Uterus (tissue), 2 donors: Measurements from ENCODE around the gene CXCL11.

Experiments
- POLR2A ChIP-seq, 2 donors: fragments of 450-650 bp; IDR thresholded peaks; one replicate each; pipeline ENCODE4 v1.6.1; 2016; ENCODE audit warnings: antibody characterized with exemption in 2 of 2, mild to moderate bottlenecking in 1 of 2, moderate library complexity in 1 of 2
- TF ChIP-seq, protein P1 (sequence below), 4 experiments: fragments of 200-600 bp in 2 of 4; fragments of 450-650 bp in 2 of 4; sonication (generic) in 2 of 4; IDR thresholded peaks; one replicate each; pipeline ENCODE4 v1.5.1; 2016 to 2019; ENCODE audit warnings: antibody characterized with exemption in 4 of 4, mild to moderate bottlenecking in 2 of 4, moderate library complexity in 1 of 4

DNA sequence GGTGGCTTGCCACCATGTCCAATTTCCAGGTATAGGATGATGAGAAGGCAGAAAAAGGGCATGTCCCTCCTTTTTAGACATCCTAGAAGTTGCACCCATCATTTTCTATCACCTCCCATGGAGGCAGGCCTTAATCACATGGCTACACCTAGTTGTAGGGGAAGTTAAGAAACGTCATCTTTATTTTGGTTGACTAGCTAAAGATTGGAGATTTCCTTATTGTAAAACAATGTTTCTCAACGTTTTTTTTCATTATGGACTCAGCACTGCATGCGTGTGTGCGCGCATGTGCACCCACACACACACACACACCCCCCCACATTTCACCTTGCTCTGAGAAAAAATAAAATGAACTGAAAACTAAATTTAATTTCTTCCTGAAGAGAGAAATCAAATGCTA is 26.6 kb downstream of the CXCL11 start:
- TF ChIP-seq, protein P1, sequence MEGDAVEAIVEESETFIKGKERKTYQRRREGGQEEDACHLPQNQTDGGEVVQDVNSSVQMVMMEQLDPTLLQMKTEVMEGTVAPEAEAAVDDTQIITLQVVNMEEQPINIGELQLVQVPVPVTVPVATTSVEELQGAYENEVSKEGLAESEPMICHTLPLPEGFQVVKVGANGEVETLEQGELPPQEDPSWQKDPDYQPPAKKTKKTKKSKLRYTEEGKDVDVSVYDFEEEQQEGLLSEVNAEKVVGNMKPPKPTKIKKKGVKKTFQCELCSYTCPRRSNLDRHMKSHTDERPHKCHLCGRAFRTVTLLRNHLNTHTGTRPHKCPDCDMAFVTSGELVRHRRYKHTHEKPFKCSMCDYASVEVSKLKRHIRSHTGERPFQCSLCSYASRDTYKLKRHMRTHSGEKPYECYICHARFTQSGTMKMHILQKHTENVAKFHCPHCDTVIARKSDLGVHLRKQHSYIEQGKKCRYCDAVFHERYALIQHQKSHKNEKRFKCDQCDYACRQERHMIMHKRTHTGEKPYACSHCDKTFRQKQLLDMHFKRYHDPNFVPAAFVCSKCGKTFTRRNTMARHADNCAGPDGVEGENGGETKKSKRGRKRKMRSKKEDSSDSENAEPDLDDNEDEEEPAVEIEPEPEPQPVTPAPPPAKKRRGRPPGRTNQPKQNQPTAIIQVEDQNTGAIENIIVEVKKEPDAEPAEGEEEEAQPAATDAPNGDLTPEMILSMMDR (IDR thresholded peaks at IDR 0.05) = no peak
- TF ChIP-seq POLR2A (IDR thresholded peaks at IDR 0.05) = no peak
